Measurements from ENCODE around the gene TSLP. TPM values are rescaled to one million over a fixed set of nuclear protein-coding genes. Genes with fewer than 3 reads are reported as not detected.

Gene TSLP
- total and polyA plus RNA-seq, 2 of the 8 experiments (the other 6 are each of a cell fraction or from before 2014, with no cell fraction given), result 0.39 to 1.9 TPM

DNA sequence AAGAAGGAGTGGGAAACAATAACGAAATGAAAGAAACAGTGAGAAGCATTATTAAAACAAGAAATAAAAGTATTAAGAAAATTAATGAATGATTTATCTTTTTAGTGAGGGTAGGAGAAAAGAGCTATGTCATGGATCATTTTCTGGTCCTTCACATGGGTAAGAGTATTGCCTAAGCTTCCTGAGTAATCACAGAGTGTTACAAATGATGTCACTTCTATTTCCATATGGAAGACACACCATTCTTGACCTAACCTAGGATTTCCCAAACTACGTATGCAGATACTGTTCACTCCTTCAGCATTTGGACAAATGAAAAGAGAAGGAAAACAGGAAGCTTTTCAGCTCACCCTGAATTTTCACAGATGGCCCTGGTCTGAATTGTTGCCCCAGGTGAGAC, 3.3 kb upstream of the TSLP start:
- Histone ChIP-seq H4K91ac (replicated peaks; ENCODE audit: insufficient read length, low read length) (no peak overlapping the region), H3K4ac (replicated peaks; ENCODE audit: insufficient read length, low read depth, low read length) (no peak overlapping the region), H2BK20ac (ENCODE audit: low read length) (no peak overlapping the region), H4K8ac (ENCODE audit: extremely low read depth, insufficient read depth, low read length) (no peak overlapping the region), H2BK5ac (ENCODE audit: low read depth, low read length) (no peak overlapping the region), H3K4me1 (replicated peaks in 1 of 4; ENCODE audit: control insufficient read depth in 3 of 4, insufficient read depth in 4 of 4, low read length in 3 of 4) (no peaks in the 10 kb centered on the region; a peak in 3 of 7 replicates), H3K27me3 (replicated peaks in 1 of 4; ENCODE audit: control insufficient read depth in 3 of 4, extremely low read depth in 1 of 4, insufficient read depth in 3 of 4, low read length in 3 of 4) (peaks cover 31 to 42% (median 40%) of the 10 kb centered on the region in 4 experiments), H3K18ac (ENCODE audit: extremely low read depth, low read length) (no peak overlapping the region), H4K20me1 (replicated peaks in 1 of 2; ENCODE audit: control insufficient read depth in 1 of 2, insufficient read depth in 2 of 2, low read length in 2 of 2) (no peaks in the 10 kb centered on the region), H2BK12ac (ENCODE audit: low read depth, low read length) (no peak overlapping the region), H3K9ac (replicated peaks in 1 of 4; ENCODE audit: extremely low read depth in 1 of 4, low read depth in 3 of 4, low read length in 3 of 4) (no peak overlapping the region), H3K56ac (replicated peaks; ENCODE audit: insufficient read length, low read depth, low read length) (no peak overlapping the region), H3K23ac (ENCODE audit: insufficient read length) (no peak overlapping the region), H3K23me2 (ENCODE audit: low read depth, low read length) (peaks cover 9% of the 10 kb centered on the region), H3K9me3 (ENCODE audit: insufficient read depth in 2 of 2, low read depth in 1 of 2, low read length in 1 of 2) (no peaks in the 10 kb centered on the region), H3K27ac (ENCODE audit: low read depth, low read length) (no peak overlapping the region), H3K4me3 (ENCODE audit: extremely low read depth in 1 of 4, insufficient read depth in 2 of 4, low read depth in 3 of 4, low read length in 4 of 4) (no peak overlapping the region), H2AK5ac (ENCODE audit: low read depth, low read length) (no peak overlapping the region), H3K36me3 (ENCODE audit: control insufficient read depth in 2 of 4, insufficient read depth in 4 of 4, low read length in 3 of 4) (no peaks in the 10 kb centered on the region), H2BK120ac (replicated peaks; ENCODE audit: low read depth, low read length) (no peak overlapping the region), H4K5ac (ENCODE audit: insufficient read length, low read depth, low read length) (no peak overlapping the region), H2BK15ac (ENCODE audit: low read length) (no peak overlapping the region), H3K4me2 (ENCODE audit: insufficient read depth in 1 of 2, low read depth in 2 of 2, low read length in 2 of 2) (no peak overlapping the region), H3K79me2 (ENCODE audit: control insufficient read depth in 1 of 2, insufficient read depth in 2 of 2, low read length in 2 of 2) (no peaks in the 10 kb centered on the region), H2AFZ (ENCODE audit: low read length) (no peak overlapping the region), H3K79me1 (ENCODE audit: low read depth, low read length) (no peaks in the 10 kb centered on the region), H3K14ac (ENCODE audit: insufficient read length) (no peak overlapping the region)
- POLR2A ChIA-PET (ENCODE audit: partially characterized antibody), result no interaction called here
- CTCF ChIA-PET (ENCODE audit: partially characterized antibody), result interaction anchor here (0.7 to 1.7 kb wide), 4 partner anchors 23 to 1469 kb away, joined by 3 to 5 read pairs (median 4); partner anchors contain the start of gene WDR36
- 88 to 100% methylated on average over 1 to 2 of the region's 2 CpGs for WGBS, 2 experiments (ENCODE audit: extremely low coverage in 1 of 2, insufficient coverage in 1 of 2, insufficient read length in 1 of 2, insufficient replicate concordance in 2 of 2, low coverage in 1 of 2, low lambda C conversion rate in 2 of 2, missing lambda C conversion rate in 1 of 2)
- FAIRE-seq, result no peak
- DNase-seq (ENCODE audit: low read depth in 1 of 2, low spot score in 2 of 2), result no peak
- TF ChIP-seq KDM1A (IDR thresholded peaks at IDR 0.05; ENCODE audit: borderline replicate concordance, low read length) (no peak), MAFK (IDR thresholded peaks at IDR 0.05; ENCODE audit: low read depth, low read length) (no peak)
